ENCODE data around the gene IPCEF1. TPM values are rescaled to one million over a fixed set of nuclear protein-coding genes. Genes with fewer than 3 reads are reported as not detected.

IPCEF1 gene
- total RNA-seq, 1 donor, result 0.36 TPM

GRCh38 chr6:154295733-154296132 lies 60.9 kb downstream of the IPCEF1 start:
- no peaks in the 10 kb centered on the region for H3K9me3 ChIP-seq (ENCODE audit: low read depth, low read length)
- no peaks in the 10 kb centered on the region for H3K79me2 ChIP-seq (ENCODE audit: insufficient read depth, low read length)
- peaks cover 17% of the 10 kb centered on the region for H3K4me1 ChIP-seq (ENCODE audit: insufficient read depth, low read length)
- no peak for DNase-seq (ENCODE audit: insufficient read length, low spot score, missing footprints)
- no peaks in the 10 kb centered on the region for H4K20me1 ChIP-seq (ENCODE audit: insufficient read depth, low read length)
- no peak overlapping the region for H3K4me2 ChIP-seq (ENCODE audit: insufficient read depth, low read length)
- no peak overlapping the region for H3K4me3 ChIP-seq (ENCODE audit: insufficient read depth, low read length)
- H3K36me3 ChIP-seq (ENCODE audit: insufficient read depth, low read length), result no peaks in the 10 kb centered on the region
- TF ChIP-seq CTCF (IDR thresholded peaks at IDR 0.05; ENCODE audit: extremely low read depth, low read depth, low read length), result no peak
- no peaks in the 10 kb centered on the region for H3K27me3 ChIP-seq (ENCODE audit: insufficient read depth, low read length)
- no peak overlapping the region for H3K27ac ChIP-seq (ENCODE audit: low read depth, low read length)
- no peak overlapping the region for H2AFZ ChIP-seq (ENCODE audit: low read length)

- H3K27ac ChIP-seq (ENCODE audit: low read depth, low read length), result peak overlapping the region; percentile 12
- no peaks in the 10 kb centered on the region for H4K20me1 ChIP-seq (ENCODE audit: insufficient read depth, low read length)
- H2AFZ ChIP-seq (ENCODE audit: low read length), result peak overlapping the region; percentile 68
- peaks cover 12% of the 10 kb centered on the region for H3K4me1 ChIP-seq (ENCODE audit: insufficient read depth, low read length)
- no peaks in the 10 kb centered on the region for H3K9me3 ChIP-seq (ENCODE audit: low read depth, low read length)
- DNase-seq (ENCODE audit: insufficient read length, low spot score, missing footprints), result peak; percentile 77
- H3K27me3 ChIP-seq (ENCODE audit: insufficient read depth, low read length), result no peaks in the 10 kb centered on the region
- peak overlapping the region; percentile 63 for H3K4me2 ChIP-seq (ENCODE audit: insufficient read depth, low read length)
- no peaks in the 10 kb centered on the region for H3K79me2 ChIP-seq (ENCODE audit: insufficient read depth, low read length)
- H3K4me3 ChIP-seq (ENCODE audit: insufficient read depth, low read length), result peak overlapping the region; percentile 43
- no peaks in the 10 kb centered on the region for H3K36me3 ChIP-seq (ENCODE audit: insufficient read depth, low read length)
- no peak for TF ChIP-seq CTCF (IDR thresholded peaks at IDR 0.05; ENCODE audit: extremely low read depth, low read depth, low read length)
These were observed 63.6 kb downstream of the IPCEF1 start for GRCh38 chr6:154292855-154293519.

- Histone ChIP-seq H3K4me1 (ENCODE audit: insufficient read depth, low read length) (peaks cover 7% of the 10 kb centered on the region), H3K27me3 (ENCODE audit: insufficient read depth, low read length) (no peaks in the 10 kb centered on the region), H3K9me3 (ENCODE audit: low read depth, low read length) (no peaks in the 10 kb centered on the region), H4K20me1 (ENCODE audit: insufficient read depth, low read length) (no peaks in the 10 kb centered on the region), H3K79me2 (ENCODE audit: insufficient read depth, low read length) (no peaks in the 10 kb centered on the region), H3K4me3 (ENCODE audit: insufficient read depth, low read length) (no peak overlapping the region), H2AFZ (ENCODE audit: low read length) (no peak overlapping the region), H3K4me2 (ENCODE audit: insufficient read depth, low read length) (no peak overlapping the region), H3K36me3 (ENCODE audit: insufficient read depth, low read length) (no peaks in the 10 kb centered on the region), H3K27ac (ENCODE audit: low read depth, low read length) (no peak overlapping the region)
- TF ChIP-seq CTCF (IDR thresholded peaks at IDR 0.05; ENCODE audit: extremely low read depth, low read depth, low read length), result no peak
- DNase-seq (ENCODE audit: insufficient read length, low spot score, missing footprints), result no peak
These were observed 64.5 kb downstream of the IPCEF1 start for GRCh38 chr6:154292066-154292465.

- H3K27me3 ChIP-seq (ENCODE audit: insufficient read depth, low read length), result no peaks in the 10 kb centered on the region
- no peak overlapping the region for H2AFZ ChIP-seq (ENCODE audit: low read length)
- H3K79me2 ChIP-seq (ENCODE audit: insufficient read depth, low read length), result no peaks in the 10 kb centered on the region
- H3K4me1 ChIP-seq (ENCODE audit: insufficient read depth, low read length), result peaks cover 7% of the 10 kb centered on the region
- H4K20me1 ChIP-seq (ENCODE audit: insufficient read depth, low read length), result no peaks in the 10 kb centered on the region
- no peak overlapping the region for H3K4me2 ChIP-seq (ENCODE audit: insufficient read depth, low read length)
- H3K27ac ChIP-seq (ENCODE audit: low read depth, low read length), result no peak overlapping the region
- H3K9me3 ChIP-seq (ENCODE audit: low read depth, low read length), result no peaks in the 10 kb centered on the region
- H3K4me3 ChIP-seq (ENCODE audit: insufficient read depth, low read length), result no peak overlapping the region
- no peaks in the 10 kb centered on the region for H3K36me3 ChIP-seq (ENCODE audit: insufficient read depth, low read length)
- DNase-seq (ENCODE audit: insufficient read length, low spot score, missing footprints), result no peak
- no peak for TF ChIP-seq CTCF (IDR thresholded peaks at IDR 0.05; ENCODE audit: extremely low read depth, low read depth, low read length)
These were observed 66.6 kb downstream of the IPCEF1 start for GRCh38 chr6:154289818-154290508.

All from osteoblast (primary cell).